GM12878 (cell line): ENCODE results near the gene GLB1L. TPM values are rescaled to one million over a fixed set of nuclear protein-coding genes. Genes with fewer than 3 reads are reported as not detected.
A peak's percentile ranks its signal among the peaks of the same experiment; 100 is the strongest.

Experiments
- BCL3 ChIP-seq: IDR thresholded peaks from 2 replicates; pipeline ENCODE4 v1.6.1; 2011; ENCODE audit warnings: borderline replicate concordance, low read depth, mild to moderate bottlenecking, moderate library complexity, low read length; ENCODE audit not compliant: insufficient read depth, poor library complexity, severe bottlenecking
- CREM ChIP-seq: IDR thresholded peaks from 2 replicates; pipeline ENCODE4 v1.6.1; 2014; ENCODE audit warnings: antibody characterized with exemption, low read depth
- HDAC6 ChIP-seq: fragments of 200-600 bp; sonication (generic); IDR thresholded peaks from one replicate; pipeline ENCODE4 v1.8.0; 2017; ENCODE audit warnings: antibody characterized with exemption; ENCODE audit not compliant: unreplicated experiment
- IKZF2 ChIP-seq, 2 experiments: fragments of 450-650 bp; IDR thresholded peaks; 2 replicates each; pipeline ENCODE4 v1.6.1; 2017; ENCODE audit warnings: mild to moderate bottlenecking in 2 of 2, moderate library complexity in 2 of 2
- LARP7 ChIP-seq: fragments of 450-650 bp; IDR thresholded peaks from 2 replicates; pipeline ENCODE4 v1.6.1; 2017; ENCODE audit warnings: mild to moderate bottlenecking
- NFYB ChIP-seq: IDR thresholded peaks from 2 replicates; pipeline ENCODE4 v1.6.1; 2011; ENCODE audit warnings: low read depth, mild to moderate bottlenecking, low read length, improper control_type of control experiment, moderate library complexity; ENCODE audit not compliant: insufficient read depth
- POLR2A ChIP-seq: IDR thresholded peaks from 2 replicates; pipeline ENCODE4 v1.6.1; 2011; ENCODE audit warnings: low read depth, mild to moderate bottlenecking, low read length
- RELA ChIP-seq: fragments of 450-650 bp; IDR thresholded peaks from 2 replicates; pipeline ENCODE4 v1.8.0; 2014; ENCODE audit warnings: borderline replicate concordance; ENCODE audit not compliant: partially characterized antibody
- SUZ12 ChIP-seq: fragments of 200-600 bp; sonication (generic); IDR thresholded peaks from one replicate; pipeline ENCODE4 v1.6.1; 2018; ENCODE audit warnings: antibody characterized with exemption, mild to moderate bottlenecking; ENCODE audit not compliant: unreplicated experiment
- TAF1 ChIP-seq: IDR thresholded peaks from 2 replicates; pipeline ENCODE4 v1.6.1; 2011; ENCODE audit warnings: mild to moderate bottlenecking, low read depth, low read length, borderline replicate concordance
- USF1 ChIP-seq: IDR thresholded peaks from 2 replicates; pipeline ENCODE4 v1.6.1; 2011; ENCODE audit warnings: borderline replicate concordance, low read depth, mild to moderate bottlenecking, moderate library complexity, mixed read lengths, low read length; ENCODE audit not compliant: insufficient read depth; ENCODE audit errors: extremely low read length
- WRNIP1 ChIP-seq: IDR thresholded peaks from 2 replicates; pipeline ENCODE4 v1.6.1; 2011; ENCODE audit warnings: low read depth, low read length, improper control_type of control experiment, borderline replicate concordance
- ZNF384 ChIP-seq: IDR thresholded peaks from 2 replicates; pipeline ENCODE4 v1.6.1; 2012; ENCODE audit warnings: low read depth, mild to moderate bottlenecking, low read length, improper control_type of control experiment, borderline replicate concordance
- ZNF687 ChIP-seq: fragments of 450-650 bp; IDR thresholded peaks from 2 replicates; pipeline ENCODE4 v1.6.1; 2017; ENCODE audit warnings: mild to moderate bottlenecking, moderate library complexity
- polyA plus RNA-seq, 11 experiments: library from polyadenylated mRNA; depleted of rRNA in 4 of 11; unstranded in 6 of 11; stranded (reverse) in 5 of 11; fragments of >200 nt; fragmentation: Nextera tagmentation in 4 of 11; fragmentation: Illumina TruSeq in 1 of 11; extraction: Ambion mirVana in 4 of 11; extraction: Trizol in 1 of 11; gene quantifications; 1 replicate in 1 of 11; 2 replicates in 10 of 11; pipeline versions ENCODE4 v1.2.1 to v1.2.3, GENCODE V29; 2011 to 2016; ENCODE audit warnings: inconsistent platforms in 2 of 11, missing spikeins in 2 of 11, low read depth in 1 of 11
- total RNA-seq, 4 experiments: library from RNA; depleted of rRNA in 3 of 4; stranded (reverse); fragments of >200 nt in 3 of 4; fragmentation: Illumina TruSeq in 1 of 4; extraction: Trizol in 1 of 4; gene quantifications; 2 replicates each; pipeline versions ENCODE4 v1.2.1 to v1.2.3, GENCODE V29; 2013 to 2021
- TF ChIP-seq, protein P1 (sequence below): fragments of 450-650 bp; IDR thresholded peaks from 2 replicates; pipeline ENCODE4 v1.6.1; 2017; ENCODE audit warnings: borderline replicate concordance
- TF ChIP-seq, protein P2 (sequence below): fragments of 450-650 bp; IDR thresholded peaks from 2 replicates; pipeline ENCODE4 v1.6.1; 2018; ENCODE audit warnings: mild to moderate bottlenecking, low read depth, moderate library complexity; ENCODE audit not compliant: partially characterized antibody
- TF ChIP-seq, protein P3 (sequence below): fragments of 450-650 bp; IDR thresholded peaks from 2 replicates; pipeline ENCODE4 v1.6.1; 2014; ENCODE audit warnings: mild to moderate bottlenecking

The GLB1L gene
- total and polyA plus RNA-seq, 10 of the 15 experiments (the other 5 are each of a cell fraction or from before 2014, with no cell fraction given): 0.29 to 4.6 (median 2.7) TPM

GRCh38 chr2:219279151-219279915, 34.1 kb upstream of the GLB1L start, which contains the start of gene DNAJB2 (continued):
- TF ChIP-seq, protein P1, sequence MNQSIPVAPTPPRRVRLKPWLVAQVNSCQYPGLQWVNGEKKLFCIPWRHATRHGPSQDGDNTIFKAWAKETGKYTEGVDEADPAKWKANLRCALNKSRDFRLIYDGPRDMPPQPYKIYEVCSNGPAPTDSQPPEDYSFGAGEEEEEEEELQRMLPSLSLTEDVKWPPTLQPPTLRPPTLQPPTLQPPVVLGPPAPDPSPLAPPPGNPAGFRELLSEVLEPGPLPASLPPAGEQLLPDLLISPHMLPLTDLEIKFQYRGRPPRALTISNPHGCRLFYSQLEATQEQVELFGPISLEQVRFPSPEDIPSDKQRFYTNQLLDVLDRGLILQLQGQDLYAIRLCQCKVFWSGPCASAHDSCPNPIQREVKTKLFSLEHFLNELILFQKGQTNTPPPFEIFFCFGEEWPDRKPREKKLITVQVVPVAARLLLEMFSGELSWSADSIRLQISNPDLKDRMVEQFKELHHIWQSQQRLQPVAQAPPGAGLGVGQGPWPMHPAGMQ: no peak
- TF ChIP-seq NFYB (no peak), CREM (peak; percentile 89), ZNF687 (peak; percentile 87), USF1 (no peak), SUZ12 (no peak), HDAC6 (no peak), LARP7 (peak; percentile 89), POLR2A (peak; percentile 91), WRNIP1 (no peak), TAF1 (peak; percentile 63), BCL3 (no peak), IKZF2 (IDR thresholded peaks at IDR 0.05) (no peak; a peak in 1 of 4 replicates), RELA (no peak), ZNF384 (no peak)
- TF ChIP-seq, protein P2, sequence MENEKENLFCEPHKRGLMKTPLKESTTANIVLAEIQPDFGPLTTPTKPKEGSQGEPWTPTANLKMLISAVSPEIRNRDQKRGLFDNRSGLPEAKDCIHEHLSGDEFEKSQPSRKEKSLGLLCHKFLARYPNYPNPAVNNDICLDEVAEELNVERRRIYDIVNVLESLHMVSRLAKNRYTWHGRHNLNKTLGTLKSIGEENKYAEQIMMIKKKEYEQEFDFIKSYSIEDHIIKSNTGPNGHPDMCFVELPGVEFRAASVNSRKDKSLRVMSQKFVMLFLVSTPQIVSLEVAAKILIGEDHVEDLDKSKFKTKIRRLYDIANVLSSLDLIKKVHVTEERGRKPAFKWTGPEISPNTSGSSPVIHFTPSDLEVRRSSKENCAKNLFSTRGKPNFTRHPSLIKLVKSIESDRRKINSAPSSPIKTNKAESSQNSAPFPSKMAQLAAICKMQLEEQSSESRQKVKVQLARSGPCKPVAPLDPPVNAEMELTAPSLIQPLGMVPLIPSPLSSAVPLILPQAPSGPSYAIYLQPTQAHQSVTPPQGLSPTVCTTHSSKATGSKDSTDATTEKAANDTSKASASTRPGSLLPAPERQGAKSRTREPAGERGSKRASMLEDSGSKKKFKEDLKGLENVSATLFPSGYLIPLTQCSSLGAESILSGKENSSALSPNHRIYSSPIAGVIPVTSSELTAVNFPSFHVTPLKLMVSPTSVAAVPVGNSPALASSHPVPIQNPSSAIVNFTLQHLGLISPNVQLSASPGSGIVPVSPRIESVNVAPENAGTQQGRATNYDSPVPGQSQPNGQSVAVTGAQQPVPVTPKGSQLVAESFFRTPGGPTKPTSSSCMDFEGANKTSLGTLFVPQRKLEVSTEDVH: no peak
- TF ChIP-seq, protein P3, sequence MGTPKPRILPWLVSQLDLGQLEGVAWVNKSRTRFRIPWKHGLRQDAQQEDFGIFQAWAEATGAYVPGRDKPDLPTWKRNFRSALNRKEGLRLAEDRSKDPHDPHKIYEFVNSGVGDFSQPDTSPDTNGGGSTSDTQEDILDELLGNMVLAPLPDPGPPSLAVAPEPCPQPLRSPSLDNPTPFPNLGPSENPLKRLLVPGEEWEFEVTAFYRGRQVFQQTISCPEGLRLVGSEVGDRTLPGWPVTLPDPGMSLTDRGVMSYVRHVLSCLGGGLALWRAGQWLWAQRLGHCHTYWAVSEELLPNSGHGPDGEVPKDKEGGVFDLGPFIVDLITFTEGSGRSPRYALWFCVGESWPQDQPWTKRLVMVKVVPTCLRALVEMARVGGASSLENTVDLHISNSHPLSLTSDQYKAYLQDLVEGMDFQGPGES: no peak
